ENCODE data around the gene CROCC. TPM values are rescaled to one million over a fixed set of nuclear protein-coding genes. Genes with fewer than 3 reads are reported as not detected.
A peak's percentile ranks its signal among the peaks of the same experiment; 100 is the strongest.

CROCC gene
- total RNA-seq, 1 donor from 2014 or later = 21.8 TPM

DNA sequence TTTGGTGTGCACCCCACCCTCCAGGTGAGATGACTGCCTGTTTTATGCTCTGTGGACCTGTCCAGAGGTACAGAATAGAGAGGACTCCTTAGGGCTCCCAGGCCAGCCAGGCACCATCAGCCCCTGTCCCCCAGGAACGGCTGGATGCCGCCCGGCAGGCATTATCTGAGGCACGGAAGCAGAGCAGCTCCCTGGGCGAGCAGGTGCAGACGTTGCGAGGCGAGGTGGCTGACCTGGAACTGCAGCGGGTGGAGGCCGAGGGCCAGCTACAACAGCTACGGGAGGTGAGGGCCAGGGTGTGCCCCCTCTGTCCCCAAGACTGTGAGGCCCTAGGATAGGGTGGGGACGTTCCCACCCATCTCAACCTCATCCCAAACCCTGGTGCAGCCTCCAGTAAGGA lies 47.9 kb downstream of the CROCC start:
- no peak for DNase-seq

DNA sequence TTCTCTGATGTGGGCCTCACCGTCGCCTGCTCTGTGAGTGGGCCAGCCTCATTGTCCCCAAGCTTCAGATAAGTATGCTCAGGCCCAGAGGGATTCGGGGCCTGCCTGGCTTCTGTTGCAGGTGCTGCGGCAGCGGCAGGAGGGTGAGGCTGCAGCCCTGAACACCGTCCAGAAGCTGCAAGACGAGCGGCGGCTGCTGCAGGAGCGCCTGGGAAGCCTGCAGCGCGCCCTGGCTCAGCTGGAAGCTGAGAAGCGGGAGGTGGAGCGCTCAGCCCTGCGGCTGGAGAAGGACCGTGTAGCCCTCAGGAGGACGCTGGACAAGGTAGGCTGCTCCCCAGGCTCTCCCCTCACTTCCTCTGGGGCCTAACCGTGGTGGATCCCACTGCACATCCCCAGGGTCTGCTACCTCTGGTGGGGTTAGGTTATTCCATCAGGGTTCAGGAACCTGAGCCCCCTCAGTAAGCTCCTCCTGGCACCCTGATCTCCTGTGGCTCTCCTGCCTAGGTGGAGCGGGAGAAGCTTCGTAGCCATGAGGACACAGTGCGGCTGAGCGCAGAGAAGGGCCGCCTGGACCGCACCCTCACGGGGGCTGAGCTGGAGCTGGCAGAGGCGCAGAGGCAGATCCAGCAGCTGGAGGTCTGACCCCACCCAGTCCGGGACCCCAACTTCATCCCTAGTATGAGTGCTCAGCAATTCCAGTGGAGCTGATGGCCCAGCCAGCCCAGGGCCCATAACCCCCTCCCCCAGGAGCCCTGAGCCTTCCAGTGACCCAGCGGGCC lies 48.6 kb downstream of the CROCC start:
- DNase-seq = no peak

DNA sequence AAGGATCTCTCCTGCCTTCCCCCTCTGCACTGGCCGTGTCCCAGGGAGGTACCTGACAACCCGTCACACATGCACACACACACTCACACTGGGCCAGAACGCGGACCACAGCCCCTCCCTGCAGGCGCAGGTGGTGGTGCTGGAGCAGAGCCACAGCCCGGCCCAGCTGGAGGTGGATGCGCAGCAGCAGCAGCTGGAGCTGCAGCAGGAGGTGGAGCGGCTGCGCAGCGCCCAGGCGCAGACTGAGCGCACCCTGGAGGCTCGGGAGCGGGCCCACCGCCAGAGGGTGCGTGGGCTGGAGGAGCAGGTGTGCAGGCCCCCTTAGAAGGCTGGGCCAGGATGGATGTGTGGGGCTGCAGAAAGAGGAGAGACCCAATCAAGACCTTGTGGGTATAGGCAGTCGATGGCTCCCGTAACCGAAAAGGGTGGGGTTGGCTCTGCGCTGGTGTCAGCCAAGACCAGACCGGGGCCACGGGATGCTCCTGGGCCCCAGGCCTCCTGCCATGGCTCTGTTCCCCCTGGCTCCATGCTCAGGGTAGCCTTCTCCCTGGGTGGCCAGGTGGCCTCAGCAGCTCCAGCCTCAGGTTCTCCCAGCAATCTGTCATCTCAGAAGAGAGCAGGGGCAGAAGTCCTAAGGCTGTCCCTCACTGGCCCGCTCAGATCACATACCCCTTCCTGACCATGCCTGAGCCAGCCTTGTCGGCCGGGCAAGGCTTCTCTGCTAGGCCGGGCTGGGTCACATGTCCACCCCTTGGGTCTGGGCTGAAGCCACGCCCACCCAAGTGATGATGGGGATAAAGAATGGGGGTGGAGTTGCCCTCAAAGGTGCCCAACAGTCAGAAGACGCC lies 49.8 kb downstream of the CROCC start:
- no peak for DNase-seq

DNA sequence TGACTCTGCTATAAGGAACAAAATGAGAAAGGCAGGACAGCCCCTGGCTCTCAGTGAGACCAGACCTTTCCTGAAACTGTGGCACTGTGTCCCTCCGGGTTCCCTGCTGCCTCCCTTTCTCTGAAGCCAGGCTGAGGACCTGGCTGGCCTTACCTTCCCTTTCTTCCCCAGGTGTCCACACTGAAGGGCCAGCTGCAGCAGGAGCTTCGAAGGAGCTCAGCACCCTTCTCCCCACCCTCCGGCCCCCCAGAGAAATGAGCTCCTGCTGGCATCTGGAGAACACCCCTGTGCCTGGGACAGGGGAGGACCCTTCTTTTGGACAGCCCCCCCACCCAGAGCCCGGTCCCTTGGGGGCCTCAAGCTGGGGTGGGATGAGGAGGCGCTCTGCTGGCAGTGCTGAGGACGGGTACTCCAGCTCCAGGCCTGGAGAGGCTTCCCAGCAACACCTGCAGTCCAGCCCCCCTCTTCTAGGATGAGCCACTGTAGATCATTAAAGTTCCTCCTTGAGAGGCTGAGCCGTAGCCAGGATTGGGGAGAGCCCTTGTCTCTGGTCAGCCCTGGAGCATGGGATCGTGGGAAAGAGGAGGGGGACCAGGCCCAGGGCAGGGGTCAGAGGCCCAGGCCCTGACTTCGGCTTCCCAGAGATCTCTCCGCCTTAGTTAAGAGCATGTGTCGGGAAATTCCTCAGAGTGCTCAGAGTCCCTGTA lies 50.6 kb downstream of the CROCC start:
- DNase-seq = no peak

DNA sequence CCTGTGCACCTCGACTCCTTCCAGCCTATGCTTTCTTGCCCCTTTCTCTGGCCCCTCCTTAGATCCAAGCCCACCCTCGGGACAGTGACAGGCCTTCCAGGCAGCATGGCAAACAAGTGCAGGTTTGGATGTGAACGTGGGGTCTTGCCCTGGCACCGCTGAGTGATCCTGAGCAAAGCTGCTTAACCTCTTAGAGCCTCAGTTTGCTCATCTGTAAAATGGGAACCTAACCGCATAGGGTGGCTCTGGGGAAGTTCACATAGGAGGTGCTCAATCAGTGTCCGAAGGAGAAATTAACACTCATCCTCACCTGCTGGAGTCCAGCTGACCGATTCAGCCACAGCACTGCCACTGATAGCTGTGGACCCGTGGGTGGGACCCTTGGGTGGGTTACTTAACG lies 51.5 kb downstream of the CROCC start:
- DNase-seq = no peak

DNA sequence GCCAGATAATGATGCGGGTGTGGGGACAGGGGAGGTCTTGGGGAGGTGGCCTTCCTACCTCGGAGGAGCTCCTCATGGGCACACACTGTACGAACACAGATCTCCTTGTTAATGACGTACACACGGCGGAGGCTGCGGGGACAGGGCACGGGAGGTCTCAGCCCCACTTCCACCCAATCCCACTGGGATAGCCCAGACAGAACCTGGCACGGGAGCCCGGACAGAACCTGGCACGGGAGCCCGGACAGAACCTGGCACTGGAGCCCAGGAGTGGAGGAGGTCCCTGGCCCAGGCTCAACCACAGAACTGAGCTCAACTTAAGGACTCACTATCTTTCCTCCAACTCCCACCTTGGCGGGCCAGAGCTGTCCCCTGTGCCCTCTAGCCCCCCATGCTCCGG lies 53.5 kb downstream of the CROCC start:
- no peak for DNase-seq

DNA sequence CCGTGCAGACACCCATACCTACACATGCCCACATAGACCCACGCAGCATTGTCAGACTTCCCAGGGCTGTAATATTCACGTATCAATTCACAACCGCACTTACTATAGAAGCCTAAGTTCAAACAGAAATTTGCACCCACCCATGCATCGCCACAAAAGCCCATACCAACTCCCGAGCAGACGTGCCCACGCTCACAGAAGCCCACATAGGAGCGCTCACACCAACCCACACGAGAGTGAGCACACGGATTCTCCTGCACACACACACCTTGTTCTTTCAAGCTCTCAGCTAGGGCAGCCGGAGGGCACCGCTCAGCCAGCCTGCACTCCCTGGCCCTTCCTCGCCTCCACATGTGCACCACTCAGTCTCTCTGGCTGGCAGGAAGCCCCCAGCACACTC lies 54.1 kb downstream of the CROCC start:
- DNase-seq = no peak

DNA sequence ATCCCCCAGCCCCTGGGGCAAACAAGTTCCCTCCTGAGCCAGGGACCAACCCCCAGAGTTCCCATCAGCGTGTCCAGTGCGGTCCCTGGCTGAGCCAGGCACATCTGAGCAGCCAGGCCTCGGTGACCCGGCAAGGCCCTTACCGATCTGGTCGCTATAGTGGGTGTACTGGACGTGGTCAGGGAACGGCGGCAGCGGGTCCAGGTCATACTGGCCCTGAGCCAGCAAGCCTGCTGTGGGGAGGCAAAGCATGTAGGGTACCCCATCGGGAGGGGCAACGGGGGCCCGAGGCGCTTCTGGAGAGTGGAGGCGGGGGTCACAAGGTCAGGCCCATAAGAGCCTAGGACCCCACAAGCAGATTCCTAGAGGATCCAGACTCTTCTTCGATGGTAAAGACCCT lies 55.2 kb downstream of the CROCC start:
- no peak for DNase-seq

DNA sequence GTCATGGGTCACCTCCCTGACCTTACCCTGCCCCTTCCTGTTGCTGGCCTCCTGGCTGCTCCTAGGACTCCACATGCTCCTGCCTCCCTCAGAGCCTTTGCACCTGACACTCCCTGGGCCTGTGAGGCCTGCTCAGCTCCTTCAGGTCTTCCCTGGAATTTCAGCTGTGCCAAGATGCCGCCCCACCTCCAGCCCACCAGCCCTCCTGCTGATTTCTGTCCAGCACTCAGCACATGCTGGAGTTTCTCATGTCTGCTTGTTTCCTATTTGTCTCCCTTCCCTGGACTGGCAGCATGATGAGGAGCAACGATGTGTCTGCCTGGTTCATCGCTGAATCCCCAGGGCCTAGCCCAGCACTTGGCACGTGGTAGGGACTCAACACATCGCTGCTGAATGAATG lies 55.6 kb downstream of the CROCC start:
- DNase-seq = no peak

DNA sequence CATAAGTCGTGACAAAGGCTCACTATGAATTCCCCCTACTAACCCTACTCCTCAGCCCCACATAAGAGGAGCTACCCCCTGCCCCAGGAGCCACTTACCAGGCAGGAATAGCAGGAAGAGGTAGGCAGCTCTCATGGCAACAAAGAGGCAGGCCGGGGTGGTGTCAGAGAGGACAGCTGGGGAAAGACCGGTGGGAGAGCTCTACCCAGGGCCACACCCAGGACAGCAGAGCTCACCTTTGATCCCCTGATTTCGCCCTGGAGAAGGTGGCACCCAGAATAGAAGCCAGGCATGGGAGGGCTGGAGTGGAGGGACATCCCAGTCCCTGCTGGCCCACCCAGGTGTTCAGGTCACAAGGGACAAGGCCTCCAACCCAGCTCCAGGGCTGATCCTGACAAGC lies 56.4 kb downstream of the CROCC start:
- DNase-seq = no peak

DNA sequence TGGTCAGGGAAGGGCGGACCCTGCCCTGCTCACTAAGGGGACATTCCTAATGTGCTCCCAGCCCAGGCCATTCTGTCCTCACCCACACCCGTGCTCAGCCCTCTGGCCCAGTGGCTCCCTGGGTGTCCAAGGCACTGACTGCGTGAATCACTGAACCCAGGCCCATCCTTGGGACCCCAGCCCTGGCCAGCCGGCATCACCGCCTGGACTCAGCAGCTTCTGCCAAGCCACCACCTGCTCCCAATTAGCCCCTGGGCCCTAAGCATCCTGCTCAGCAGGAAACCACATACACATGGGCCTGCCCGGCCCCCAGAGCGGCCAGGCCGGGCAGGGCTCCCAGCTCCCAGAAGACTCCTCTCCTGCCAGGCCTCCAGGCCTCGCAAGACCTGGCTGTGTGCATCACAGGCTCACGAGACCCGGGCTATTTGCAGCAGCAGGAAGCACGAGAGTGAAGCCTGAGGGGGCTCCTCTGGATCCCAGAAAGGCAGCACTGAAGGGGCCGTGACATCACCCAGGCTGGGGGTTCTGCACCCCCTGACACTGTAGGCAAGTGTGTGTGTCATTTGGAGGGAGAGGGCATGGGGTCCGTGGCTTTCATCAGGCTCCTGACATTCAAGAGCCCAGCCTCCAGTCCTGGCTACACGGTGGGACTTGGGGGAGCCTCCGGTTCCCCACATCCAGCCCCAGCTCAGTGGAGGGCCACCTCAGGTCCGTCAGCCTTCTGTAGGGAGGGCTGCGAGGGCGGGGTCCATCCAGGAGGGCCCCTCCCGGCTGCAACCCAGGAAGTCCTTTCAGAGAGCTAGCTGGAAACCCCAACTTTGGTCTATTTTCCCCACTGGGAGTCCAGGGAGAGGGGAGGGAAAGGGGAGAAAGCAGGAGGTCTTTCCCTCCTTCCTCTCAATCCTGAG lies 57.1 kb downstream of the CROCC start:
- no peak for DNase-seq

DNA sequence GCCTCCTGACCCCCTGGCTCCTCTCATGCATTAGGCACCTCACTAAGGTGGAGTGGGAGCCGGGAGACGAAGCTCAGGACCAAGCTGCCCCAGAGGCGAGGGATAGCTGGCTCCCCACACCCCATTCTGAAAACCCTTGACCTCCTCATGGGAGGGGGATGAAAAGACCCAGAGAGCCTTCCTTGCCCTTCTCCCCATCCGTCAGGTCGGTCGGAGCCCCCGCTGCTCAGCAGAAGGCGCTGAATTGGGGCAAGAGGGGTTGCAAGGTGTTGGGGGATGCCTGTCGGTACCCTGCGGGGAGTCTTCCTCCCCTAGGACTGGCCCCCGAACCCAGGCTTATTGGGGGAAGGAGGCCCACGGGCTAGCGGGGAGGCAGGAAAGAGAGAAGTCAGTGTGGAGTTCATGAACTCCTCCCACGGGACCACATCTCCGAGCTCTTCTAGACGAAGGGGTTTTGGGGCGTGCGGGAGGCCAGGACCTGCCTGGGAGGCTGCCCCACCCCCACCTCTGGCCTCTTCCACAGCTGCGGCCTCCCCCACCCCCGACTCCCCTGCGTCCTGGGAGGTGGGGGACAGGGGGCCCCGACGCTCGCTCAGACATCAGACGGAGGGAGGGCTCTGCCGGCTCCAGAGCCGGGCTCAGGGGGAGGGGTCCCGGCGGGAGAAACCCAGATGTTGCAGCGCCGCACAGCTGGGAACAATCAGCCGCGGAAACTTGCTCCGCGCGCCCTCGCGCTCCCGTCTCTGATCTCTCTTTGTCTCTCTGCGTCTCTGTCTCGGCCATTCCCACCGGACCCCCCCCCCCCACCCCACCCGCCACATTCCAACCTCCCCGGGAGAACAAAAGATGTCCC lies 58.0 kb downstream of the CROCC start:
- peak; percentile 56 for DNase-seq

DNA sequence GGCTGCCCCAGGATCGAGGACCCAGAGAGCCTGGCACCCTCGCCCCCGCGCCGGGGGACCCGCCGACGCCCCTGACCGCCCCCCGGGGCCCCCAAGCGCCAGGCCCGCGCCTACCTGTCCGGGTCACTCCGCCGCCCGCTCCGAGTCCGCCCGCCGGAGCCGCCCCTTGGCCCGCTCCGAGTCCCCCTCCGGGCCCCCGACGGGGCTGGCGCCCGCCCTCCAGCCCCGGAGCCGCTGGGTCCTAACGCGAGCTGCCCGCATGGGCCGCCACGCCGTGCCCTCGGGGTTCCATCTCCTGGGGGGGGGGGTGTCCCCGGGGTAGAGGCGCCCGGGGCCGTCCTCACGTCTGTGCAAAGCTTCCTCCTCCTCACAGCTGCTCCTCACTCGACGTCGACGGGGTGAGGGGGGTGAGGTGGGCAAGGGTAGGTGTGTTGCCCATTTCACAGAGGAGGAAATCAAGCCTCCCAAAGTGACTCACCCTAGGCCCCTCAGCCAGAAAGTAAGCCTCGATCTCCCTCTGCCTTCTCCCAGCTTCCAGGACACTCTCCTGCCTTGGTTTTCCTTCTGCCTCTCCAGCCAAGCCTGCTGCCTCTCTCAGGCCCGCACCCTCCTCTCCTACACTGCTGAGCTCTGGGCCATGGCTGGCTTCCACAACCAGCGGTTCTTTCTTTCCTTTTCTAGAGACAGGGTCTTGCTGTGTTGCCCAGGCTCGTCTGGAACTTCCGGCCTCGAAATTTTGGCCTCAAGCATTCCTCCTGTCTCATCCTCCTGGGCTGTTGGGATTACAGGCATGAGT lies 58.9 kb downstream of the CROCC start, which contains the start of gene MFAP2:
TSS of gene MFAP2 (minus strand) at position 148 of the 796 bp plus-strand sequence. CDS start 2,347 bp downstream, outside the sequence.
- peak; percentile 8 for DNase-seq

DNA sequence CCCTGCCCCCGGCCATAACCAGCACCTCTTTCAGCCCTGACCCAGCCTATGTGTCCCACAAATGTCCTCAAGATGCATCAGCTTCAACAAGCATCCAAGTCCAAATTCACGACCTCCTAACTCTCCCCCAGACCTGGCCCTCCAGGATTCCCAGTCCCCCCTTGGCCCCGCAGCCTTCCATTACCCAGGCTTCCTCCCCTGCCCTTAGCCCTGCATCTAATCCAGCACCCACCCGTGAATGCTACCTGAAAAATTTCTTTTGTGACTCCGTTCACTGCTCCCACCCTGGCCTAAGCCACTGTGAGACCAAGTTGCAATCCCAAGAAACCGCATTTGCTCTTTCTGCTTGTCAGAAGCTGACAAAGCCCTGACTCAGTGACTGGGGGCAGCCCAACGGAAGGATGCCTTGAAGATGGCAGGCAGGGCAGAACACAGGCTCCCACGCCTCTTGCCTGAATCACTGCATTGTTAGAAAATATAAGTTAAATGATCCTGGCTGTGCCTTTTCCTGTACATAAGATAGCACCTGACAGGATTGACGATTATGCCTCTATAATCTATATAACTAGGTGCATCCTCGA lies 59.6 kb downstream of the CROCC start:
- no peak for DNase-seq

DNA sequence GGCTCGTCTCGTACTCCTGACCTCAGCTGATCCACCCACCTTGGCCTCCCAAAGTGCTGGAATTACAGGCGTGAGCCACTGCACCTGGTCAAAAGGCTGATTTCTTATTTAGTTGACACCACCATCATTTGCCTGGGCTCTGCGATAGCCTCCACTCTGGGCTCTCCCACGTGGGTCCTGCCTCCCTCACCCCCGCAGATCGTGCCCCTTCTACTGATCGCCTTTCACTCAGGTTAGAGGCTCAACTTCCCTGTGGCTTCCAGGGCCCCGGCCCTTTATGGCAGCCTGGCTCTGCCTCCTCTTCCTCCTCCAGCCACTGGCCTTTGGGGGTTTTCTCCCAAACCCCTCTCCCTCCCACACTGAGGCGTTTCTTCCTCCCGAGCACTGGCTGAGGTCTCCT lies 61.2 kb downstream of the CROCC start:
- DNase-seq = no peak

DNA sequence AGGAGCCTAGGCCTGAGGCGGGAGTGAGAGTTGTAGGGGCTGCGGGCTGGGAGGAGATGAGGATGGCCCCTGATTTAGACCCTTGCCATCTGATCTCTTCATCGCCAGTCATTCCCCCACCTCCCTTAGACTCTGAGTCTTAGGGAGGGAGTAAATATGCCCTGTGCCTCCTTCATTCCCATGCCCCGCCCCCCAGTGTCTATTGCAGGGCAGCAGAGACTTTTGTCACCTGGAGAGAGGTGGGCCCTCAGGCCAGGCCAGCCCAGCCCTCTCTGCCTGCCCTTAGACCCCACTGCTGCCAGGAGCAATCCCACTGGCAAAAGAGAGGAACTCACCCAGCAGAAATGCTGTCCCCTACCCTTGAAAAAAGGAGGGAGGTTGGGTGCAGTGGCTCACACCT lies 61.9 kb downstream of the CROCC start:
- DNase-seq = no peak

DNA sequence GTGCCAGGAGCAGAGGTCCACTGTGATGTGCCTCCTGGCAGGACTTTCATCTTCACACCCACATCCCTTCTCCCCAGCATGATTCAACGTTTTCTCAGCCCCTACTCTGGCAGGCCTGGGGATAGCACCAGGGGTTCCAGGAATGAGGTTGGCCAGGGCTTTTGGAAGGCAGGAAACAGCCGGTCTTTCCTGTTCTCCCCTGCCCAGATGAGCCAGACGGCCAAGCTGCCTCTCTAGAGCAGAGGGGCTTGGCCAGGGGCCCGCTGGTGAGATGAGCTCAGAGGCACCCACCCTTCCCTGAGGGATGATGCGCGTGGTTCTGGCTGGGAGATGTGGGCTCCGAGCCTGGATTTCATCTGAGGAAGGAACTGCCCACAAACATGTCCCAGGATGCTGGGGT lies 63.0 kb downstream of the CROCC start:
- peak; percentile 58 for DNase-seq

DNA sequence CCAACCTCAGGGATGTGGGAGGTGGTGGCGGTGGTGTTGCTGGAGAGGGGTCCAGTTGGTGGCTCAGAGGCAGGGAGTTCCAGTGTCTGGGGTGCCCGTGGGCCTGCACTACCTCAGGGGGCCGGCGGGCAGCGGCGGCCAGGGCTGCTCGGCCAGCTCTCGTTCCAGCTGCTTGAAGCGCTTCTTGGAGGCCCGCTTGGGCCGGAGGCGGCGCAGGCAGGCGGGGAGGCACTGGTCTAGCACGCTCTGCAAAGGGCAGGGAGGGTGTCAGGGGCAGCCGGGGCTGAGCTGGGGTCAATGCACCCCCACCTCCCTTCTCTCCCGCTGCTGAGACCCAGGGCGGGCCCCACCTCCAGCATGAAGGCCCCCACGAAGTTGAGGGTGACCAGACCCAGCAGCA lies 64.4 kb downstream of the CROCC start:
- no peak for DNase-seq

DNA sequence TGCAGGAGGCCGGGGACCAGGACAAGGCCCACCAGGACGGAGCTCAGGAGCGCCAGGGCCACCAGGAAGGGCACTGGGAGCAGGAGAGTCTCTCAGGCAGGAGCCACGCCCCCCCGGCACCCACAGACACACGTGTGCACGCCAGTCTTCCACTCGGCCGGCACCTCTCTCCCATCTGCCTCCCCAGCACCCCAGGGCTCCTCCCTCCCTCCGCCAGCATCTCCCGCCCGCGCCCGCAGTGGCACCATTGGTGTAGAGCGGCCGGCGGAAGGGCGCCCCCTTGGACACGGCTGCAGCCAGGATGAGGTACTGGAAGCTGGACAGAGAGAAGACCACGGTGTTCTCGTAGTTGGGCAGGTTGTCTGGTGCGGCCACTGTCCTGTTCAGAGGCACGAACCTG lies 64.8 kb downstream of the CROCC start:
- no peak for DNase-seq

DNA sequence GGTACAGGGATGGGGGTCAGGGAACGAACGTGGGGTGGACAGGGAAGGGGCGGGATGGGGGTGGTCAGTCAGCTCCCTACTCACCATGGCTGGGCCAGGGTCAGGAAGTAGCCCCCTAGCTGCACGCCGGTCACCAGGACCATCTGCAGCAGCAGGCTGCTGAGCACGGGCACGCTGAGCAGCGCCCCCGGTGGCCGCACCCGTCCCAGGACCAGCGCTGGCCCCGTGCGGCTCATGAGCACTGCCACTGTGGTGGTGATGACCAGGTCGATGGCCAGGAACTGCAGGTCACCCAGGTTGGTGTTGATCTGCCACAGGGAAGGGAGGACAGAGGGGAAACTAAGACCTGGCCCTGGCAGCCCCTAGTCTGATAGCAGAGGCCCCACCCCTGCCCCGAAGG lies 65.2 kb downstream of the CROCC start:
- DNase-seq = no peak

Data from skin of body (tissue), 2 donors.